Stomach (tissue), 9 donors: ENCODE data around the gene HK1. TPM values are rescaled to one million over a fixed set of nuclear protein-coding genes. Genes with fewer than 3 reads are reported as not detected.

Experiments
- DNase-seq, 2 donors: peaks; one replicate each; pipeline versions ENCODE4 v3.0.0 to v3.0.0-alpha.2; 2013 to 2019
- H3K27ac ChIP-seq, 5 donors: fragments of 200-600 bp in 4 of 5; sonication (generic) in 4 of 5; one replicate each; pipeline ENCODE4 v1.5.1; 2013 to 2019; ENCODE audit warnings: mild to moderate bottlenecking in 1 of 5, moderate library complexity in 1 of 5
- H3K27me3 ChIP-seq, 3 donors: fragments of 200-600 bp; sonication (generic); one replicate each; pipeline ENCODE4 v1.5.1; 2017 to 2019; ENCODE audit warnings: mixed run types in 1 of 3
- H3K36me3 ChIP-seq, 4 donors: fragments of 200-600 bp; sonication (generic); 1 replicate in 3 of 4; 2 replicates in 1 of 4; pipeline ENCODE4 v1.5.1; 2016 to 2019
- H3K4me1 ChIP-seq, 4 donors: fragments of 200-600 bp; sonication (generic); one replicate each; pipeline ENCODE4 v1.5.1; 2016 to 2019
- H3K4me3 ChIP-seq, 4 donors: fragments of 200-600 bp; sonication (generic) in 3 of 4; one replicate each; pipeline ENCODE4 v1.5.1; 2016 to 2019; ENCODE audit warnings: mild to moderate bottlenecking in 1 of 4
- H3K9me3 ChIP-seq, 4 donors: fragments of 200-600 bp; sonication (generic); one replicate each; pipeline ENCODE4 v1.5.1; 2016 to 2019
- CTCF ChIP-seq, 7 experiments: fragments of 450-650 bp in 4 of 7; fragments of 200-600 bp in 3 of 7; sonication (generic) in 3 of 7; IDR thresholded peaks; one replicate each; pipeline ENCODE4 v1.5.1; 2016 to 2019; ENCODE audit warnings: antibody characterized with exemption in 7 of 7, control low read depth in 2 of 7, mild to moderate bottlenecking in 1 of 7
- EP300 ChIP-seq: sonication (generic); formaldehyde crosslinking; IDR thresholded peaks from one replicate; pipeline ENCODE4 v1.6.1; 2017; ENCODE audit warnings: antibody characterized with exemption
- POLR2A ChIP-seq, 4 donors: fragments of 450-650 bp; IDR thresholded peaks; one replicate each; pipeline ENCODE4 v1.6.1; 2016; ENCODE audit warnings: antibody characterized with exemption in 4 of 4, control low read depth in 2 of 4, mild to moderate bottlenecking in 1 of 4, moderate library complexity in 1 of 4
- POLR2AphosphoS5 ChIP-seq, 3 donors: sonication (generic); formaldehyde crosslinking; IDR thresholded peaks; one replicate each; pipeline ENCODE4 v1.6.1; 2016; ENCODE audit warnings: antibody characterized with exemption in 3 of 3
- WGBS, 5 donors: extraction: QIAGEN DNeasy Blood & Tissue Kit in 3 of 5; methylation state at CpG; one replicate each; pipeline versions ENCODE4 v1.1.5 to v1.1.7; 2013 to 2018; 5-methylcytosine and 5-hydroxymethylcytosine counted together
- intact Hi-C: fragments of 100-400 bp; cut with DNase I; formaldehyde crosslinking; loops from one replicate; pipeline ENCODE4 v1.15.1; 2023; ENCODE audit warnings: low total_unique reads
- polyA plus RNA-seq, 3 donors: library from polyadenylated mRNA; stranded (reverse); fragments of 200-250 nt; gene quantifications; one replicate each; pipeline ENCODE4 v1.2.3, GENCODE V29; 2013
- total RNA-seq, 5 donors: library from RNA; depleted of rRNA; stranded (reverse); fragments of >200 nt; gene quantifications; one replicate each; pipeline versions ENCODE4 v1.1.0 to v1.2.3, GENCODE V29; 2014 to 2016
- donor health status: healthy with polysubstance abuse.
- donor health status: Bipolar disorder and iron deficiency.
- donor health status: healthy.

Gene HK1
- total and polyA plus RNA-seq, 8 donors, result 32.7 to 60.9 (median 50.8) TPM

GRCh38 chr10:69287181-69287580, 8.9 kb downstream of the HK1 start:
- intact Hi-C loops, result no loop called here
- no peak for DNase-seq
- TF ChIP-seq POLR2A (IDR thresholded peaks at IDR 0.05) (no peak), POLR2AphosphoS5 (IDR thresholded peaks at IDR 0.05) (no peak), EP300 (no peak), CTCF (IDR thresholded peaks at IDR 0.05) (no peak)

GRCh38 chr10:69290993-69291392, 12.7 kb downstream of the HK1 start:
- Histone ChIP-seq H3K4me3 (no peak overlapping the region), H3K4me1 (no peaks in the 10 kb centered on the region), H3K36me3 (no peaks in the 10 kb centered on the region), H3K27me3 (no peaks in the 10 kb centered on the region), H3K27ac (no peak overlapping the region), H3K9me3 (no peaks in the 10 kb centered on the region)
- TF ChIP-seq EP300, result no peak
- TF ChIP-seq CTCF (IDR thresholded peaks at IDR 0.05), result no peak
- TF ChIP-seq POLR2AphosphoS5 (IDR thresholded peaks at IDR 0.05), result no peak
- TF ChIP-seq POLR2A (IDR thresholded peaks at IDR 0.05), result no peak
- 87 to 93% (median 89%) methylated on average over 3 to 4 of the region's 4 CpGs for WGBS, 5 donors
- no peak for DNase-seq
- intact Hi-C loops, result no loop called here

More at GRCh38 chr10:69287181-69287580, 8.9 kb downstream of the HK1 start:
- H3K9me3 ChIP-seq, result no peaks in the 10 kb centered on the region
- no peak overlapping the region for H3K27ac ChIP-seq
- H3K36me3 ChIP-seq, result no peaks in the 10 kb centered on the region
- H3K4me3 ChIP-seq, result no peak overlapping the region
- 68 to 93% (median 82%) methylated on average over 4 of the region's 4 CpGs for WGBS, 5 donors
- H3K27me3 ChIP-seq, result no peaks in the 10 kb centered on the region
- no peaks in the 10 kb centered on the region for H3K4me1 ChIP-seq

GRCh38 chr10:69292459-69292858, 14.2 kb downstream of the HK1 start:
- Histone ChIP-seq H3K9me3 (no peaks in the 10 kb centered on the region), H3K27ac (no peak overlapping the region), H3K27me3 (no peaks in the 10 kb centered on the region), H3K4me1 (no peaks in the 10 kb centered on the region), H3K36me3 (no peaks in the 10 kb centered on the region), H3K4me3 (no peak overlapping the region)
- TF ChIP-seq POLR2A (IDR thresholded peaks at IDR 0.05) (no peak), CTCF (IDR thresholded peaks at IDR 0.05) (no peak), POLR2AphosphoS5 (IDR thresholded peaks at IDR 0.05) (no peak), EP300 (no peak)
- 46 to 63% (median 53%) methylated on average over 3 of the region's 3 CpGs for WGBS, 5 donors
- intact Hi-C loops, result no loop called here
- no peak for DNase-seq

GRCh38 chr10:69295027-69295636, 16.8 kb downstream of the HK1 start:
- Histone ChIP-seq H3K27me3 (no peaks in the 10 kb centered on the region), H3K4me1 (no peaks in the 10 kb centered on the region), H3K27ac (no peak overlapping the region), H3K9me3 (no peaks in the 10 kb centered on the region), H3K4me3 (no peak overlapping the region), H3K36me3 (no peaks in the 10 kb centered on the region)
- TF ChIP-seq POLR2A (IDR thresholded peaks at IDR 0.05) (no peak), CTCF (IDR thresholded peaks at IDR 0.05) (no peak), POLR2AphosphoS5 (IDR thresholded peaks at IDR 0.05) (no peak), EP300 (no peak)
- DNase-seq, result no peak
- WGBS, 5 donors, result 89 to 93% (median 92%) methylated on average over 9 to 11 of the region's 11 CpGs
- intact Hi-C loops, result no loop called here
